GM19351 (cell line): ENCODE measurements around the gene CDK17.
"Not testable (repeated sequence)": the region's sequence is repeated elsewhere in the genome, so short reads cannot be mapped to it uniquely, and the experiment has no call there.

Experiments used
- ATAC-seq: cut with Tn5 transposase; IDR thresholded peaks from one replicate; pipeline ENCODE4 v1.9.1; 2021; ENCODE audit warnings: mild to moderate bottlenecking, moderate library complexity; ENCODE audit not compliant: unreplicated experiment

CDK17 gene

DNA sequence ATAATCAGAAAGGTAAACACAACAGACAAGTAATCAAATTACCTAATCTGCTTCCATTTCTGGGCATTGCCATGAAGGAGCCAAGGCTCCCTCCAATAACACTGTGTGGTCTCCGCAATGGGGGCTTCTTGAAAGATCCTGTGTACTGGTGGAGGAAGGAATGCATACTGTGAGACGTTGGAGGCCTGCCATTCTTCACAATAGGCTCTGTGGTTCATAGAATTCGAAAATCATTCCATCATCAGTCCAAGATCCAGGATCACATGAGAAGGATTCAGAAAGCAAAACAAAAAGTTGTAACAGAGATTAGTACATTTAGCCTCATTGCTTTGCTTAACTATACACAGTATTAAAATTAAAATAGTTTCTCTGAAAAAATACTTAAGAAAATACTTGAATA lies 76.3 kb downstream of the CDK17 start:
- no peak for ATAC-seq

DNA sequence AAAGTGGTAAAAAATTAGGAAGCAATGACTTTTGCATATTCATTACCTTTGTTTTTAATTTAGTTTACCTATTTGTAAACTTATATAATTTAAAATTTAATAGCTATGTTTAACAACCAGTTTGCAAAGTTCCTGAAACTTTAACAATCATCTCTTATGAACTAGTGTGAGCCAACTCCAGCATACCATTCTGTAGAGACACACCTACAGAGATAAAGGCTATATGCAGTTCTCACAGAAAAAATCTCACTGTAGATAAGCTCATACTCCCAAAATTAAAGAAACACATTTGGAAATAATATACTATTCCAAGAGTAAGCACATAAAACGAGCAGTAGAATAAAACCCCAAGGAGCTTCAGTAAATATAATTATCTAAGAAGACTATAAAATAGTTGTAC lies 77.5 kb downstream of the CDK17 start:
- no peak for ATAC-seq

DNA sequence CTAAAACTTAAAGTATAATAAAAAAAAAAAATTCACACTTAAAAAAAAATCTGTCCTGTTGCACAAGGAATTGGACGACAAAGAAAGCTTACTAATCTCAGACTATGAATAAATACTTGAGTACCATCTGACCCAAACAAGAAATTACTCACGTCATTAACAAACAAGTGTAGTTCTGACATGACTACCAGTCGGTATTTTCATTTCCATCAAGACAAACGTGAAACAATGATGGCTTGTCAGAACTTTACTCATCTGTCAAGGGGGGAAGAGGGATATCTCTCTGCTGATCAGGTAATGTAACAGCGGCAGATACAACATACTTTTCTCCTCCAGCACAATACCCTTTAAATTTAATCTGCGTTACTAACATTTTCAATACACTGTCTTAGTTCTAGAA lies 78.3 kb downstream of the CDK17 start:
- ATAC-seq: no peak

DNA sequence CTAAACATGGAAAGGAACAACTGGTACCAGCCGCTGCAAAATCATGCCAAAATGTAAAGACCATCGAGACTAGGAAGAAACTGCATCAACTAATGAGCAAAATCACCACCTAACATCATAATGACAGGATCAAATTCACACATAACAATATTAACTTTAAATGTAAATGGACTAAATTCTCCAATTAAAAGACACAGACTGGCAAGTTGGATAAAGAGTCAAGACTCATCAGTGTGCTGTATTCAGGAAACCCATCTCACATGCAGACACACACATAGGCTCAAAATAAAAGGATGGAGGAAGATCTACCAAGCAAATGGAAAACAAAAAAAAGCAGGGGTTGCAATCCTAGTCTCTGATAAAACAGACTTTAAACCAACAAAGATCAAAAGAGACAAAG lies 82.4 kb downstream of the CDK17 start:
- ATAC-seq: not testable (repeated sequence)

DNA sequence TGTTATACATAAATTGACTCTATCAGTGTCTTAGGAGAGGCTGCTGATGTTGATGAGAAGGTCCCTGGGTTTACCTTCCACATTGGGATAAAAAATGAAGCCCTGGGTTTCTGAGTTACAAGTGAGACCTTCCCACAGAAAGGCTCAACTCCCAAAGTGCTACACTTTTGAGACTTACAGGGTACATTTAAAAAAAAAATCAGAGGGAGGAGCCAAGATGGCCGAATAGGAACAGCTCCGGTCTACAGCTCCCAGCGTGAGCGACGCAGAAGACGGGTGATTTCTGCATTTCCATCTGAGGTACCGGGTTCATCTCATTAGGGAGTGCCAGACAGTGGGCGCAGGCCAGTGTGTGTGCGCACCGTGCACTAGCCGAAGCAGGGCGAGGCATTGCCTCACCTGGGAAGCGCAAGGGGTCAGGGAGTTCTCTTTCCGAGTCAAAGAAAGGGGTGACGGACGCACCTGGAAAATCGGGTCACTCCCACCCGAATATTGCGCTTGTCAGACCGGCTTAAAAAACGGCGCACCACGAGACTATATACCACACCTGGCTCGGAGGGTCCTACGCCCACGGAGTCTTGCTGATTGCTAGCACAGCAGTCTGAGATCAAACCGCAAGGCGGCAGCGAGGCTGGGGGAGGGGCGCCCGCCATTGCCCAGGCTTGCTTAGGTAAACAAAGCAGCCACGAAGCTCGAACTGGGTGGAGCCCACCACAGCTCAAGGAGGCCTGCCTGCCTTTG lies 84.3 kb downstream of the CDK17 start:
- ATAC-seq: not testable (repeated sequence)

DNA sequence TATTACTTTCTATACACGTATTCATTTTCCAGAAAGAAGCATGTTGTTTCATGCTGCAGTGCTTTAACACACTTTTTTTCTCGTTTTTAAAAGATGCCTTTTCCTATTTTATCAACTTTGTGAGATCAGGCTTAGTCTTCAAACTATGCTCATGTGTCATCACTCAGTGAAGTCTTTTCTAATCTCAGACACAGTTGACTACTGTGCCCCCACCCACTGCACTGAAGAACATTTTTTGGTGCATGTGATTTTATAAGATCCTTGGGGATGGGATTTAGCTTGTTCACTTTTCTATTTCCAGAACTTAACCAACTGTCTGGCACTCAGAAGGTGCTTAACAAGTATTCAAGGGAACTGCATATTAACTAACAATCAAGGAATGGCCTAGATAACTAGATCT lies 85.5 kb downstream of the CDK17 start:
- ATAC-seq: no peak

DNA sequence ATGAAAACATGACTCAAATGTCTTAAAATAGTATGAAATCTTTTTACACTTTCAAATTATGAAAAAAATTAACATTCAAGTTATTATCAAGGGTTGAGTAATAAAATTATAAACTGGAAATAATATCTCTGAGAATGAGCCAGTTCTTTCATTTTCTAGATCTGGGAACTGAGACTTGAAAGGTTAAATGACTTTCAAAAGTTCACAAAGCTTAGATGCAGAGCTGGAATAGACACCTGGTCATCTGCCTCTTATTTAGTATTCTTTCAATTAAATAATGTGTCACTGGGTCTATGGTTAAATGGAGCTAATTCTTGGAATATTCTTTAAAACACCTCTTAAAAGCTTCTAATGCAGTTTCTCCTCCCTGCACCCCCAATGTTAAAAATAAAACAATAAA lies 86.6 kb downstream of the CDK17 start:
- ATAC-seq: no peak

DNA sequence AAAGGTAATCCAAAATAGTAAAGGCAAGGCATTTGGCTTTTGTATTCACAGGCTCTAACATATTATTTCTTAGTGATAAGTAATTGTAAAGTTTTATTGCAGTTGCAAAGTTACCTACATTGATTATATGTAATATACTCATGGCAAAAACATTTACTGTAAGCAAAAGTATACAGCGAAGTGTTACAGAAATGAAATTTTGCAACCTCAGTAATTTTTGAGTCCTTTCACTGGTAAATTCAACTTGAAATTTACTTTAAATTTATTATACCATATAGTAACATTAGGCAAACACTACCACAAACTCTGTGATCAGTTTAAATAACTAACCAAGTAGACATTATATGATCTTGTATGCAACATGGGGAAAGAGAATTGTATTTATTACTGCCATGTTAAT lies 89.0 kb downstream of the CDK17 start:
- no peak for ATAC-seq

DNA sequence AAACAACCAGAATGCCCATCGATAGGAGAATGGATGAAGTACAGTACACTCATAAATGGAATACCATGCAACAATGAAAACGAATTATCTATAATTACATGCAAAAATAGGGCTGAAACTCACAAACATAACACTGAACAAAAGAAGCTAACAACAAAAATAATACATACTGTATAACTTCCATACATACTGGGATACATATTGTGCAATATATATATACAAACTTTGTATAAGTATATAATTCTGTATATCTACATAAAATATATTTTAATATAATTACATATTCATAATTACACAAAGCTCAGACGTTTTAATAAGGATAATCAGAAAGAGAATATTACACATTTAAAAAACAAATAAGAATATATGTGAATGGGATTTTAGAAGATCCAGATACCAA lies 90.2 kb downstream of the CDK17 start:
- ATAC-seq: no peak

DNA sequence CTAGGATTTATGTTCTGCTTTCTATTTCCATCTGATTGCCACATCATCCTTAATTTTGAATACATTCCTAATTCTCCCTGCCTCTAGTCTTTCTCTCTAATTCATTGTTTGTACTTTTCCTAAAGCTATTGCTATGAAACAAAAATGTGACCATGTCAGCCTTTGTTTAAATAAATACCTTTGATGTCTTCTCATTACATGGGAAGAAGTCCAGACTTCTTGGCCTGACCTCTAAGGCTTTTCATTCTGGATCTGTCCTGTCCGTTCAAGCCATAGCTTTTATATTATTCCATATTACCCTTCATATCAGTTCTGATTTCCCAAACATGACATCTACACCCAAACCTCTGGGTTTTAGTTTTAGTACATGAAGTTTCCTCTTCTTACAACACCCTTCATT lies 91.4 kb downstream of the CDK17 start:
- ATAC-seq: no peak

DNA sequence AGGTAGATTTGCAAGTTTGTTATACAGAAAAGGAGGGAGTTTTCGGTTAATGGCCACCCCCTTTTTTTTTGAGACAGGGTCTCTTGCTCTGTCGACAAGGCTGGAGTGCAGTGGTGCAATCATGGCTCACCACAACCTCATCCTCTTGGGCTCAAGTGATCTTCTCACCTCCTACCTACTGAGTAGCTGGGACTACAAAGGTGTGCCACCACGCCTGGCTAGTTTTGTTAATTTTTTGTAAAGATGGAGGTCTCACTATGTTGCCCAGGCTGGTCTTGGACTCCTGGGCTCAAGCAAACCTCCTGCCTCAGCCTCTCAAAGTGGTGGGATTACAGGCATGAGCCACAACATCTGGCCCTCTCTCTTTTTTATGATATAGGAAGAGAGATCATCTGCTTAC lies 94.6 kb downstream of the CDK17 start:
- no peak for ATAC-seq

DNA sequence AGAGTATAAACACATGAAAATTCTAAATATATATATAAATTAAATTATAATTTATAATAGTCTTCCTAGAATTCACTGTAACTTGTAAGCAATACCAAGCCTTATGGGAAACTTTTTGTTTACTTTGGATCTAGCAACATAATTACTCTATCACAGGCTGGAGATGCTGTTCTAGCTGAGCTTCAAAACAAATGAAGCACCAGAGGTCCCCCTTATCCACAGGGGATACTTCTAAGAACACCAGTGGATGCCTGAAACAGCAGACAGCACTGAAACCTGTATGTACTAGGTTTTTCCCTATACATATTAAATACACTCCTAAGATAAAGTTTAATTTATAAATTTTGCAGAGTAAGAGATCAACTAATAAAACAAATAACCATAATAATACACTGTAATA lies 96.6 kb downstream of the CDK17 start:
- no peak for ATAC-seq

DNA sequence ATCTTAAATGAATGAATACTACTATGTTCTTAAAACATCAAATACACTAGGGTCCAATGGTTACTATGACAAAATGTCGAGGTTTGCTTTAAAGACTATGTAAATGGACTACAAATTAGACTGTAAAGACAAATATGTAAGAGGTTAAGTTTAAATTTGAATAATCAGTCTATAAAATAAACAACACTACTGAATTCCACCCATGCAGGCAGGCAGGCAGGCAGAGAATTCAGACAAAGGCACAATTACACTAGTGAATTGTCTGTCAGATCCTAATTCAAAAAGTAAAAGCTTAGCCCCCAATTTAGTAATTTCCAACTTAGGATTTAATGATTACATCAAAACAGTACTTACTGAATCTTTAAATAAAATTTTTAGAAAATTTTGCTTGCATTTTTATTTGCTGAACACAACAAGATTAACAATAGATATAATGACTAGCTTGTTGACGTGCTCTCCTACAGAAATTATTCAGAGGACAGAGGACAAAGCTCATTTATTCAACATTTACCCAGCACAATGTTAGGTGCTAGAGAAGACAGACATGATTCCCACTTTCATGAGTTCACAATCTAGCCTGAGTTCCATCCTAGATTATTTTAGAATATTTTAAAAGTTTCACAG lies 97.4 kb downstream of the CDK17 start:
- no peak for ATAC-seq

DNA sequence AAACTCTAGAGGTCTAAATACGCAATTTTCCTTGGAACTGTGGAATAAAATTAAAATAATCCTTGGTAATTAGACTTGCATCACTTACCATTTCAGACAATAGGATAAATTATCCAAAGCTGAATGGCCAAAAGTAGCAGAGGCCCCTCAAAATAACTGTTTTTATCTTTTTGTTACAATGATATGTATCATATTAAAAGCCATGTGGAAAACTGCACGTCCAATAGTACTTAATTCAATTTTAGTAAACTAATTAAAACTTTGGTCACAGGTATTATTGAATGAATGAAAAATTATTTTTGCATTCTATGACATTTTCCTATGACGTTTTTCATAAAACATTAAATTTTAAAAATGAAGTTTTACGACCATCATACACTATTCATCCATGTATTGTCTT lies 98.5 kb downstream of the CDK17 start:
- ATAC-seq: no peak

DNA sequence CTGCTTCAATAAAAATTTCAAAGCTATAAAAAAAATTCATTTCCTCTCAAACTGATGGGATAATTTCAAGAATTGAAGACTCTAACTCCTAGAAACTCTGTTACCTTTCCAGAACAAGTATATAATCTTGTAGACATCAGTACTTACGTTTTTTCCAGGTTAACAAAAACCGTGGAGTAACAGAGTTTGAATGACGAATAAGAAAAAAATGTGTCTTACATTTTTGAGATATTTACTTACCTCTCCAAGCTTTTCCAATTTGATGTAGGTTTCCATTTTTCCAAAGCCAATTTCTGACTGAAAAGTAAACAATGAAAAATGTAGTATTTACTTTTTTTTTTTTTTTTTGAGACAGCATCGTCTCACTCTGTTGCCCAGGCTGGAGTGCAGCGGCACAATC lies 100.2 kb downstream of the CDK17 start:
- ATAC-seq: no peak

DNA sequence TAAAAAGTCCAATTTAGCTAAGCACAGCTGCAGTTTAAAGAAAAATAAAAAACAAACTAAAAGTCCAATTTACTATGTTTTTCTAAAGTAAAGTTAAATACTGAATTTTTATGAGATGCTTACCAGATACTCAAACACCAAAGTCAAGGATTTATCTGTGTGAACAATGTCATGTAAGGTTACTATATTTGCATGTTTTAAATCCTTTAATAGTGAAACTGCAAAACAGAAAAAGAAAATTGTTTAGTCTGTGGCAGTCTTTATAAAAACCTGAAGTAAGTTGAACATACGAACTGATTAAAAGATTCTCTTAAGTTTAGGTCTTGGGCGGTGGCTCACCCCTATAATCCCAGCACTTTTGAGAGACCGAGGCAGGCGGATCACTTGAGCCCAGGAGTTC lies 102.7 kb downstream of the CDK17 start:
- no peak for ATAC-seq

DNA sequence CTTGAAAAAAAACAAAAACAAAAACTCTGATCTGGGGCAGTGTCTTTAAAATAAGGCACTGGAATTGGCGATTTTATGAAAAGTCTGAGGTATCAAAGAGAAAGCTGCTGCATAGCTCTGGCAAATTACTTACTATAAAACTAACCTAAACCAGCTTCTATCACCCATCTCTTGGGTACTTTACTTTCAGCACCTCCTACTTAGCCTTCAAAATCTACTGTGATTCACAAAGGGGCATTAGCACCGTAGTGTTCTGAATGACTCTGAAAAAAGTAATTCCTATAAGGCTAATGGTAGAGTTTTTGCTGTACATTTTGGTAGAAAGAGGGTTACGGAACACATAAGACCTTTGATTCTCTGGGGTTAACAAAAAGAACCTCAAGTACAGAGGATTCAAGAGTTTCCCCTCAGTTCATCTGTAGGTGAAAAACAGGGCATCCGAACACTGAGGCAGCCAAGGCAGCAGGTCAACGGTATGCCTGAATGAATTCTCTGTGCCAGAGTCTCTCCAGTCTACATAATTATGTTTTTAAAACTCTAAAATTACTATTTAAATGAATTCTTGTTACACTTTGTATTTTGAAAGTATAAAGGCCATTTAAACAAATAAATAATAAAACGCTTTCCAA lies 104.6 kb downstream of the CDK17 start:
- no peak for ATAC-seq

DNA sequence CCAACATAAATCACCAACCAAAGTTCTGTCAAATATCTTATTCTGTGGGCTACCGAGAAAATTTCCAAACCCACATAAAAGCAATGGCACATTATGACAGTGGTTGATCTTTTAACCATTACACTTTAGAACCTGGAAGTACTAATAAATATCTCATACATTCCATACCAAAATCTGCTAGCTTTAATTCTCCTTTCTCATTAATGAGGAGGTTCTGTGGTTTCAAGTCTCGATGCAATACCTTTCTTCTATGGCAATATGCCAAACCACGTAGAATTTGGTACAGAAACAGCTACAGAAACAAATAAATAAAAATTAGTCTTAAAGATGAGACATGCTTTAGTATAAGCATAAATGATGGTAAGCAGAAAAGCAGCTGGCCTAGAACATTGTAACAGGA lies 105.4 kb downstream of the CDK17 start:
- no peak for ATAC-seq

DNA sequence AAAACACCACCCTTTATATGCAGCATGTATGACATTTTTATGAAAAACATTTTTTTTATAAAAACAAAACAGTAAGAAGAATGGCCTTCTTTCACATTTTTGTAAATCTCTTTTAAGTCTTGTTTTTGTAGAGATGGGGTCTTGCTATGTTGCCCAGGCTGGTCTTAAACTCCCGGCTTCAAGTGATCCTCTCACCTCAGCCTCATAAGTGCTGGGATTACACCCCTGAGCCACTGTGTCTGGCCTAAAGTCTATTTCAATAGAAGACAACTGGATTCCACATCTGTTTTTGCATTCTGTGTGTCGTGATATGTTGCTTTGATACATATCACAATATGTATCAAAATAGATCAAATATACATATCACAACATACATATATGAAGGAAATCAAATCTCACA lies 107.1 kb downstream of the CDK17 start:
- no peak for ATAC-seq

DNA sequence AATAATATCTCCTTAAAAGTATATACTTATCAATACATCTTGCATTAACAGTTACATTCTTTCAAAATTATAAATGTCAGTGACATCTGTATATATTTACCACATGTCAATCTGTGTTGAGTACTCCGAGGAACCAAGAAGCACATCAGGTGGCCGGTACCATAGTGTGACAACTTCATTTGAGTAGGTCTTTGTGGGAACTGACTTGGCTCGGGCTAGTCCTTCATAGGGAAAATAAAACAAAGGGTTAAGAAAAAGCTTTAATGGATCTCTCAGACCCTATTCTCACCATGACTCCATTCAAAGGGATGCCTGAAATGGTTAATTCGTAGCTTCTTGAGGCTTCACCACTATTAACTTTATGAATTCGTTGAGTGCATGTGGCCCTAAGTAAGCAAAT lies 111.2 kb downstream of the CDK17 start:
- ATAC-seq: no peak

DNA sequence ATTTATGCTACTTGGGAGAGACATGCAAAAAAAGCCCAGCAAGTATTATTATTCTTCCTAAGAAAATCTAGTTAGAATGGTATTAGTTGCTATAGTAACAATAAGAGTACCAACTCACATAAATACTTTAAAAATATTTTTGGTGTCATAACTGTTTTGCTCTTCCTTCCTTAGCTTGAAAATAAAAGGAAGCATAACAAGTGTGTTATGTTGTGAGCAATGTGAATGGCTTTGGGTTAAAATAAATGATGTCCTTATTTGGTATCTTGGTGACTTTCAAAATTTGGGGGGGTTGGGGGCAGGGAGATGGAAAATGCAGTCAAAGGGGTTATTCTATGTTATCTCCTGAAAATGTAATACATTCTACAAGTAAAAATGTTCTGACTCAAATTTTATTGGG lies 115.1 kb downstream of the CDK17 start:
- no peak for ATAC-seq

DNA sequence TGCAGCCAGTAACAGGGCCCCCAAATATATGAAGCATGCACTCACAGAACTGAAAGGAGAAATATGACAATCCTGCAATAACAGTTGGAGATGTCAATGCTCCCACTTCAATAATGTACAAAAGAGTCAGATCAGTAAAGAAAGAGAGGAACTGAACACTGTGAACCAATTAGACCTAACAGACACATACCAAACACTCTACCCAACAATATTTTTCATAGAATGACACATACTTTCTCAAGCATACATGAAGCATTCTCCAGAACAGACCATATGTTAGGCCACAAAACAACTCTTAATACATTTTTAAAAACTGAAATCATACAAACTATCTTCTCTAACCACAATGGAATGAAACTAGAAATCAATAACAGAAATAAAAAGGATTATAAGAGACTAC lies 125.9 kb downstream of the CDK17 start:
- peak; percentile 87 for ATAC-seq
